Neural cell (in vitro differentiated cells): Measurements from ENCODE around the gene SPDYE2B.
"Not testable (repeated sequence)": the region's sequence is repeated elsewhere in the genome, so short reads cannot be mapped to it uniquely, and the experiment has no call there.

Experiments
- CTCF ChIP-seq: fragments of 450-650 bp; IDR thresholded peaks from 2 replicates; pipeline ENCODE4 v1.5.1; 2014; ENCODE audit warnings: antibody characterized with exemption, mild to moderate bottlenecking, moderate library complexity; ENCODE audit not compliant: poor library complexity, severe bottlenecking
- RAD21 ChIP-seq: fragments of 450-650 bp; conservative IDR thresholded peaks from 2 replicates; pipeline ENCODE4 v1.6.1; 2014; ENCODE audit warnings: antibody characterized with exemption, mild to moderate bottlenecking, moderate library complexity

DNA sequence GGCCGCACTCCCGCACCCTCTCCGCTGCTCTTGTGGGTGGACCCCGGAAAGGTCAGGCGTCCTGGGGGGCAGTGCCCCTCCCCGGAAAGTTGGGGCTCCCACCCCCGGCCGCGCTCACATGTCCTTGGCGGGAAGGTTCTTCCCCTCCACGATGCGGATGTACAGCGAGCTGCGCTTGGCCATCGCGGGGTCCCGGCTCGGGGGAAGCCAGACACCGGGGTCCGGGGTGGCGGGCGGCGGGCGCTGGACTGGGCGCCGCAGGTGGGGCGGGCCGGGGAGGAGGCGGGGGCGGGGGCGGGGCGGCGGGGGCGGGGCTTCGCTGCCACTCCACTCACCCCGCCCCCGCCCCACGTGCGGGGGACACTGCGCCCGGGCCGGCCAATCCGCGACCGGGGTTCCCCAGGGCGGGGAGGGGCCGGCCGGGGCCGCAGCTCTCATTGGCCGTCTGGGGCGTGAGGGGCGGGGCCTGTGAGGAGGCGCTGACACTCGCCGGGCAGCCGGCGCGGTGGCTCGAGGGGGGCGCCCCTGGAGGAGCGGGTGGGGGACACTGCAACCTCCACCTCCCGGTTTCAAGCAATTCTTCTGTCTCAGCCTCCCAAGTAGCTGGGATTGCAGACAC lies 33.5 kb upstream of the SPDYE2B start, which contains the start of gene RASA4:
- TF ChIP-seq RAD21, CTCF: not testable (repeated sequence)
